ENCODE results near the gene ARPC5.
"Not testable (repeated sequence)": the region's sequence is repeated elsewhere in the genome, so short reads cannot be mapped to it uniquely, and the experiment has no call there.

ARPC5 gene

GRCh38 chr1:183635606-183636333, at the start of gene ARPC5:
Gene ARPC5 (minus strand): TSS chr1:183635783. CDS start chr1:183635659, 124 bp downstream.
- DNase-seq (ENCODE audit: low read depth in 2 of 3, low spot score in 2 of 3): peak; percentile 93 to 95 (median 94)

- DNase-seq (ENCODE audit: low read depth in 2 of 3, low spot score in 2 of 3): no peak
These were observed 49.6 kb upstream of the ARPC5 start for GRCh38 chr1:183685112-183685713.

GRCh38 chr1:183679363-183679762, 43.8 kb upstream of the ARPC5 start:
- DNase-seq (ENCODE audit: low read depth in 2 of 3, low spot score in 2 of 3): not testable (repeated sequence)

GRCh38 chr1:183678819-183679218, 43.2 kb upstream of the ARPC5 start:
- DNase-seq (ENCODE audit: low read depth in 2 of 3, low spot score in 2 of 3): no peak

- DNase-seq (ENCODE audit: low read depth in 2 of 3, low spot score in 2 of 3): no peak
These were observed 41.1 kb upstream of the ARPC5 start for GRCh38 chr1:183676586-183677189.

- DNase-seq (ENCODE audit: low read depth in 2 of 3, low spot score in 2 of 3): no peak
These were observed 40.5 kb upstream of the ARPC5 start for GRCh38 chr1:183675883-183676585.

GRCh38 chr1:183675381-183675780, 39.8 kb upstream of the ARPC5 start:
- no peak for DNase-seq (ENCODE audit: low read depth in 2 of 3, low spot score in 2 of 3)

- DNase-seq (ENCODE audit: low read depth in 2 of 3, low spot score in 2 of 3): no peak
These were observed 39.3 kb upstream of the ARPC5 start for GRCh38 chr1:183674886-183675285.

GRCh38 chr1:183674339-183674738, 38.8 kb upstream of the ARPC5 start:
- no peak for DNase-seq (ENCODE audit: low read depth in 2 of 3, low spot score in 2 of 3)

GRCh38 chr1:183673605-183674323, 38.2 kb upstream of the ARPC5 start:
- DNase-seq (ENCODE audit: low read depth in 2 of 3, low spot score in 2 of 3): no peak

GRCh38 chr1:183670169-183670568, 34.6 kb upstream of the ARPC5 start:
- DNase-seq (ENCODE audit: low read depth in 2 of 3, low spot score in 2 of 3): no peak

- DNase-seq (ENCODE audit: low read depth in 2 of 3, low spot score in 2 of 3): no peak
These were observed 20.8 kb upstream of the ARPC5 start for GRCh38 chr1:183656355-183656754.

- DNase-seq (ENCODE audit: low read depth in 2 of 3, low spot score in 2 of 3): peak; percentile 31 to 42 (median 40)
These were observed 20.0 kb upstream of the ARPC5 start for GRCh38 chr1:183655562-183656075.

GRCh38 chr1:183654706-183655105, 19.1 kb upstream of the ARPC5 start:
- DNase-seq (ENCODE audit: low read depth in 2 of 3, low spot score in 2 of 3): no peak

GRCh38 chr1:183653876-183654451, 18.4 kb upstream of the ARPC5 start:
- DNase-seq (ENCODE audit: low read depth in 2 of 3, low spot score in 2 of 3): no peak

- no peak for DNase-seq (ENCODE audit: low read depth in 2 of 3, low spot score in 2 of 3)
These were observed 17.8 kb upstream of the ARPC5 start for GRCh38 chr1:183653462-183653794.

- DNase-seq (ENCODE audit: low read depth in 2 of 3, low spot score in 2 of 3): no peak
These were observed 17.2 kb upstream of the ARPC5 start, which contains the start of gene APOBEC4 for GRCh38 chr1:183652547-183653461. Gene APOBEC4 (minus strand): TSS chr1:183653316. CDS start chr1:183648781, 4,535 bp downstream.

GRCh38 chr1:183652107-183652506, 16.5 kb upstream of the ARPC5 start:
- no peak for DNase-seq (ENCODE audit: low read depth in 2 of 3, low spot score in 2 of 3)

GRCh38 chr1:183651612-183652011, 16.0 kb upstream of the ARPC5 start:
- DNase-seq (ENCODE audit: low read depth in 2 of 3, low spot score in 2 of 3): no peak
